Adrenal gland (tissue), 12 donors: ENCODE results near the gene EEF1G. TPM values are rescaled to one million over a fixed set of nuclear protein-coding genes. Genes with fewer than 3 reads are reported as not detected.
"Not testable (repeated sequence)": the region's sequence is repeated elsewhere in the genome, so short reads cannot be mapped to it uniquely, and the experiment has no call there.

Experiments
- DNase-seq, 7 donors: peaks; one replicate each; pipeline ENCODE4 v3.0.0-alpha.2; 2019 to 2020
- H3K27ac ChIP-seq, 5 donors: fragments of 200-600 bp; sonication (generic) in 4 of 5; 1 replicate in 3 of 5; 2 replicates in 2 of 5; pipeline versions ENCODE4 v1.5.1 to v1.8.0; 2016 to 2020; ENCODE audit warnings: mild to moderate bottlenecking in 1 of 5
- H3K27me3 ChIP-seq: fragments of 200-600 bp; 2 replicates; pipeline ENCODE4 v1.8.0; 2021
- H3K36me3 ChIP-seq, 2 donors: fragments of 200-600 bp; replicated peaks in 1 of 2; 1 replicate in 1 of 2; 2 replicates in 1 of 2; pipeline versions ENCODE4 v1.5.1 to v1.8.0; 2018 to 2022
- H3K4me1 ChIP-seq, 2 donors: fragments of 200-600 bp; replicated peaks in 1 of 2; 1 replicate in 1 of 2; 2 replicates in 1 of 2; pipeline versions ENCODE4 v1.5.1 to v1.8.0; 2018 to 2021
- H3K4me3 ChIP-seq, 4 donors: fragments of 200-600 bp; sonication (generic) in 3 of 4; one replicate each; pipeline ENCODE4 v1.5.1; 2016 to 2018
- H3K9me3 ChIP-seq, 3 donors: fragments of 200-600 bp; sonication (generic) in 1 of 3; replicated peaks in 1 of 3; 1 replicate in 2 of 3; 2 replicates in 1 of 3; pipeline versions ENCODE4 v1.5.1 to v1.8.0; 2016 to 2021
- POLR2A ChIP-seq, 2 donors: fragments of 450-650 bp; IDR thresholded peaks; one replicate each; pipeline ENCODE4 v1.6.1; 2017; ENCODE audit warnings: antibody characterized with exemption in 2 of 2, mild to moderate bottlenecking in 2 of 2, moderate library complexity in 1 of 2
- WGBS, 4 donors: extraction: QIAGEN DNeasy Blood & Tissue Kit in 2 of 4; methylation state at CpG; one replicate each; pipeline versions ENCODE4 v1.1.5 to v1.1.7; 2013 to 2017; 5-methylcytosine and 5-hydroxymethylcytosine counted together
- intact Hi-C, 2 donors: fragments of 100-400 bp; cut with DNase I; formaldehyde crosslinking; loops; one replicate each; pipeline versions ENCODE4 v1.14.1 to v1.15.0; 2022 to 2023
- polyA plus RNA-seq, 3 donors: library from polyadenylated mRNA; stranded (reverse); fragments of 200-250 nt in 2 of 3; fragments of 350-450 nt in 1 of 3; fragmentation: Illumina TruSeq in 1 of 3; extraction: RNeasy Lipid Tissue Mini Kit (QIAGEN cat#74804) in 1 of 3; gene quantifications; one replicate each; pipeline ENCODE4 v1.2.3, GENCODE V29; 2013 to 2014
- total RNA-seq, 9 donors: library from RNA; depleted of rRNA in 4 of 9; stranded (reverse); fragments of >200 nt in 4 of 9; fragments of 120-200 nt in 1 of 9; fragmentation: NEBNext Ultra II Directional in 1 of 9; extraction: Animal tissue kit (Norgen Biotek cat#: 25700) in 1 of 9; gene quantifications; one replicate each; pipeline versions ENCODE4 v1.1.0 to v1.2.4, GENCODE V29; 2013 to 2023
- TF ChIP-seq, protein P1 (sequence below), 6 experiments: fragments of 450-650 bp in 4 of 6; fragments of 200-600 bp in 2 of 6; sonication (generic) in 1 of 6; IDR thresholded peaks; 1 replicate in 5 of 6; 2 replicates in 1 of 6; pipeline versions ENCODE4 v1.5.1 to v1.8.0; 2016 to 2021; ENCODE audit warnings: antibody characterized with exemption in 6 of 6, mild to moderate bottlenecking in 2 of 6, moderate library complexity in 1 of 6
- donor health status: healthy with polysubstance abuse.
- donor health status: Bipolar disorder and iron deficiency.
- donor health status: DM: yes; HTN: yes; CAD: no.
- donor health status: DM: no; HTN: no; CAD: no.
- donor health status: DM: no; HTN: no; CAD: no.
- donor health status: DM: yes; HTN: yes; CAD: no.

The EEF1G gene
- total and polyA plus RNA-seq, 12 donors, result 646 to 1,585 (median 1,183) TPM

DNA sequence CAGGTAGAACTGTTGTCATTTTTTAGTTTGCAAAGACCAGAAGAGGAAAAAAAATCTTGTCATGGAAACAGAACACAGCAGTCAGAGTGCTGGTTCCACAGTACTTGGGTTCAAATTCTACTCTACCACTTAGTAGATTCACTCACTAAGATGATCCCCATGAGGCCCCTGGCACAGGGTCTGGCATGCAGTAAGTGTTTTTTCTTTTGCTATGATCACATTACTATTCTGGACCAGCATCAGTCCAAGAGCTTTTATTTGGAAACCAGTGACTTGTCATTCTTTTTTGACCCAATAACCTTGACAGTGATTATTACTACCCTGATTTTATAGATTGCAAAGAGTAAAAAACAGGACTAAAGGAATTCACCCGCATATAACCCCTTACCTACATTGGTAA, 4.1 kb downstream of the EEF1G start:
- Histone ChIP-seq H3K27ac (no peak overlapping the region), H3K36me3 (peaks cover 0 to 78% of the 10 kb centered on the region in 2 donors), H3K27me3 (no peaks in the 10 kb centered on the region), H3K9me3 (no peaks in the 10 kb centered on the region), H3K4me1 (peaks cover 7 to 27% of the 10 kb centered on the region in 2 donors), H3K4me3 (no peak overlapping the region)
- TF ChIP-seq, protein P1, sequence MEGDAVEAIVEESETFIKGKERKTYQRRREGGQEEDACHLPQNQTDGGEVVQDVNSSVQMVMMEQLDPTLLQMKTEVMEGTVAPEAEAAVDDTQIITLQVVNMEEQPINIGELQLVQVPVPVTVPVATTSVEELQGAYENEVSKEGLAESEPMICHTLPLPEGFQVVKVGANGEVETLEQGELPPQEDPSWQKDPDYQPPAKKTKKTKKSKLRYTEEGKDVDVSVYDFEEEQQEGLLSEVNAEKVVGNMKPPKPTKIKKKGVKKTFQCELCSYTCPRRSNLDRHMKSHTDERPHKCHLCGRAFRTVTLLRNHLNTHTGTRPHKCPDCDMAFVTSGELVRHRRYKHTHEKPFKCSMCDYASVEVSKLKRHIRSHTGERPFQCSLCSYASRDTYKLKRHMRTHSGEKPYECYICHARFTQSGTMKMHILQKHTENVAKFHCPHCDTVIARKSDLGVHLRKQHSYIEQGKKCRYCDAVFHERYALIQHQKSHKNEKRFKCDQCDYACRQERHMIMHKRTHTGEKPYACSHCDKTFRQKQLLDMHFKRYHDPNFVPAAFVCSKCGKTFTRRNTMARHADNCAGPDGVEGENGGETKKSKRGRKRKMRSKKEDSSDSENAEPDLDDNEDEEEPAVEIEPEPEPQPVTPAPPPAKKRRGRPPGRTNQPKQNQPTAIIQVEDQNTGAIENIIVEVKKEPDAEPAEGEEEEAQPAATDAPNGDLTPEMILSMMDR (IDR thresholded peaks at IDR 0.05), result no peak
- TF ChIP-seq POLR2A (IDR thresholded peaks at IDR 0.05), result no peak
- no peak for DNase-seq
- 59 to 73% (median 68%) methylated on average over 1 of the region's 1 CpG for WGBS, 4 donors
- intact Hi-C loops, result no loop called here

DNA sequence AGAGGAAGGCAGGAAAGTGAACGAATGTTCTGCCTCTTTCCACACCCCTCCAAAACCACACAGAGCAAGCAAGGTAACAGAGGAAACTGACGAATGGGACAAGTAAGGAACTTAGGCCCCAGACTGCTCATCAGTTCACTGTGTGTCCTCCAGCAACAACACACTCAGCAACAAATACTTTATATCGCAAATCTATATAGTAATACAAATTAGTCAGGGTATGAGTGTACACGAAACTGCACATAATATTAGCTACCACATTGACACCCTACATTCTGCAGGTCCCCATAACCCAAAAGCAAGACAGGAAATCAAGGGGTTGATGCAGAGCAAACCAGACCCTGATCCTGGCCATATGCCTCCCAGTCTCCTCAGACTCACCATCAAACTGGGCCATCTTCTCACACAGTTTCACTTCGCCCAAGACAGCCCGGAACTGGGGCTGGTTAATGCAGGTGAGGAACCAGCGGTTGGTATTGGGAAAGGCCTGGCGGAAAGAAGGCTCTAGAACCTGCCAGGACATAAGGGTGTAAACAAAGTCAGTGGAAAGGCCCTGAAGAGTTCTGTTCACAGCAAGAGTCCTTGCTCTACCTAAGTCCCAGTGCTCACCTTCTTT, 6.6 kb downstream of the EEF1G start:
- Histone ChIP-seq H3K27ac (no peak overlapping the region), H3K36me3 (peaks cover 0 to 97% of the 10 kb centered on the region in 2 donors), H3K9me3 (no peaks in the 10 kb centered on the region), H3K4me3 (no peak overlapping the region), H3K4me1 (peaks cover under 1 to 17% of the 10 kb centered on the region in 2 donors), H3K27me3 (no peaks in the 10 kb centered on the region)
- WGBS, 4 donors, result 69 to 83% (median 76%) methylated on average over 8 of the region's 8 CpGs
- no peak for DNase-seq
- TF ChIP-seq, protein P1 (IDR thresholded peaks at IDR 0.05), result no peak
- no peak for TF ChIP-seq POLR2A (IDR thresholded peaks at IDR 0.05)
- intact Hi-C loops, result no loop called here

DNA sequence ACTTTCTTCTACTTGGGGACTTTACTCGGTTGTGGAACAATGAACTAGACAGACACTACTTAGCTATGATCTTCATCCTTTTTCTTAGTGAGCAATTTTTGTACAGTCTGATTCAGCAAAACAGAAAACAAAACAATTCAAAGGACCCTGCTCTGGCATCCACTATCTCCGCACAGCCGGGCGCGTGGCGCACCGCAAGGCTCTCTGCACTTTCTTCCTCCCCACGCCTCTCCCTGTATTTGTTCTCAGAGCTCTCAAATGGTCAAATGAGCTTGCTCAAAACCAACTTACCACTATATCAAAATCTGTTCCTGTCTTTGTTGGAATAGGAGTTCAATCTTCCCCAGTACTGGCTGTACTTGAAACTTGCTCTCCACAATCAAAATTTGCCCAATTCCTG, 7.4 kb downstream of the EEF1G start:
- H3K4me3 ChIP-seq, result no peak overlapping the region
- 93 to 94% (median 94%) methylated on average over 8 of the region's 8 CpGs for WGBS, 4 donors
- no peaks in the 10 kb centered on the region for H3K9me3 ChIP-seq
- TF ChIP-seq, protein P1 (IDR thresholded peaks at IDR 0.05), result no peak
- no peak for TF ChIP-seq POLR2A (IDR thresholded peaks at IDR 0.05)
- H3K4me1 ChIP-seq, result peaks cover 0 to 8% of the 10 kb centered on the region in 2 donors
- H3K36me3 ChIP-seq, result peaks cover 0 to 97% of the 10 kb centered on the region in 2 donors
- DNase-seq, result no peak
- H3K27ac ChIP-seq, result no peak overlapping the region
- no peaks in the 10 kb centered on the region for H3K27me3 ChIP-seq
- intact Hi-C loops, result no loop called here

DNA sequence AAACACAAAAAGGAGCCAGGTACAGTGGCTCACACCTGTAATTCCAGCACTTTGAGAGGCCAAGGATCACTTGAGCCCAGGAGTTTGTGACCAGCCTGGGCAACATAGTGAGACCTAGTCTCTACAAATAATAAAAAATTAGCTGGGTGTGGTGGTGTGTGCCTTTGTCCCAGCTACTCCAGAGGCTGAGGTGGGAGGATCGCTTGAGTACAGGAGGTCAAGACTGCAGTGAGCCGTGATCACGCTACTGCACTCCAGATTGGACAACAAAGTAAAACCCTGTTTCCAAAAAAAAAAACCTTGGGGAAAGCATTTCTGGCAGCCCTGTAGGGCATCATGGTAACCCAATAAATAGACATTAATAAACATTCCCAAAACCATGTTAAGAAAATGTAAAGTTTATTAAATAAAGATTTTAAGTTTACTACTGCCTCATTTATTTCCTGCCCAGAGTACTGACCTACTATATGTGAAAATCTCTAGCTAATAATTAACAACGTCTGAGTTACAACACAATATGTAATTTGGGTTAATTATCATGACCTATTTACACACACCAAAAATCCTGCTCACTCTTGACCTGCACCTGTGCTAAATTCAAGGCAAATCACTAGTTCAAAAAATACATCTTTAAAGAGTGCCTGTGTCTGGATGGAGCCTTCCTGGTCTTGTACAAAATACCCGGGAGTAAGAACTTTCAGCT, 8.4 kb downstream of the EEF1G start:
- WGBS, 4 donors, result 63 to 70% (median 69%) methylated on average over 5 of the region's 5 CpGs
- H3K9me3 ChIP-seq, result no peaks in the 10 kb centered on the region
- DNase-seq, result no peak

DNA sequence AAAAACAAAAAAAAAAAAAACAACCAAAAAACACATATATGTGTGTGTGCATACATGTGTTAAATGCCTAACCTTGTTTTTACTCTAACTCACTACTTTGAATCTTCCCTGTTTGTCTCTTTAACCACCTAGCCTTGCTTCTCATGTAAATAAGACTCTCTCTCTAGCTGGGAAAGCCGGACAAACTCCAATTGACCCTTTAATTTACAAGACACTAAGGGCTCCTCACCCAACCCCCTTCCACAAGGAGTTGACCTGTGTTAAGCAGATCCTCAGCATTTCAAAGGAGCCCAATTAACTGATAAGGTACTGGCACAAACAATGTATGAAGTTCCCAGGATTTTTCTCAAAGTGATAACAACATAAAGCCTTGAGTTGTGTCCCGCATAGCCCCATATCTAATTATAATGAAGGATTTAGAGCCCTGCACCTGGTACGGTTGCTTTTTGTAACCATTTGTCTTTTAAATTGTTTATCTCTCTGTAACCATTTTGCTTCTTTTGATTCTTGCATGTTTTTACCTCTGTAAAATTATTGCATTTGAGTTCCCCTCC, 11.9 kb downstream of the EEF1G start:
- not testable (repeated sequence) for H3K27me3 ChIP-seq, H3K9me3 ChIP-seq, DNase-seq, H3K4me3 ChIP-seq
- H3K4me1 ChIP-seq, result peaks cover 7 to 20% of the 10 kb centered on the region in 2 donors
- intact Hi-C loops, result loop anchor here in 1 of 2 donors (5.0 kb wide), 1 partner anchor 139 kb away; no protein-coding TSS in a partner anchor
- WGBS, 4 donors, result 63 to 71% (median 67%) methylated on average over 3 of the region's 3 CpGs
- peak overlapping the region in 1 of 5 donors; percentile 85 for H3K27ac ChIP-seq
- peaks cover 0 to 74% of the 10 kb centered on the region in 2 donors for H3K36me3 ChIP-seq

More for the DNA sequence above, 8.4 kb downstream of the EEF1G start:
- Histone ChIP-seq H3K27ac (no peak overlapping the region), H3K36me3 (peaks cover 0 to 91% of the 10 kb centered on the region in 2 donors), H3K27me3 (no peaks in the 10 kb centered on the region), H3K4me1 (peaks cover 4 to 16% of the 10 kb centered on the region in 2 donors), H3K4me3 (no peak overlapping the region)
- TF ChIP-seq, protein P1 (IDR thresholded peaks at IDR 0.05), result no peak
- no peak for TF ChIP-seq POLR2A (IDR thresholded peaks at IDR 0.05)
- intact Hi-C loops, result no loop called here
